Smooth muscle cell (in vitro differentiated cells): Measurements from ENCODE around the gene HLCS. TPM values are rescaled to one million over a fixed set of nuclear protein-coding genes. Genes with fewer than 3 reads are reported as not detected.

ENCODE experiments used
- DNase-seq: peaks from one replicate; lab custom pipeline; 2025; ENCODE audit not compliant: unreplicated experiment; lab: John Stamatoyannopoulos, UW
- H2AFZ ChIP-seq: fragments of 200-600 bp; sonication (generic); 2 replicates; pipeline ENCODE4 v1.6.0; 2016; ENCODE audit warnings: antibody characterized with exemption, low read depth, mild to moderate bottlenecking
- H3F3A ChIP-seq: fragments of 200-600 bp; sonication (generic); 2 replicates; pipeline ENCODE4 v1.6.0; 2017; ENCODE audit warnings: antibody characterized with exemption, low read depth
- H3K27ac ChIP-seq: fragments of 200-600 bp; sonication (generic); 2 replicates; pipeline ENCODE4 v1.5.1; 2016; ENCODE audit warnings: low read depth, mild to moderate bottlenecking
- H3K27me3 ChIP-seq: fragments of 200-600 bp; sonication (generic); 2 replicates; pipeline ENCODE4 v1.6.1; 2016; ENCODE audit warnings: low read depth, mild to moderate bottlenecking
- H3K36me3 ChIP-seq: fragments of 200-600 bp; sonication (generic); 2 replicates; pipeline ENCODE4 v1.5.1; 2016; ENCODE audit warnings: low read depth
- H3K4me1 ChIP-seq: fragments of 200-600 bp; sonication (generic); 2 replicates; pipeline ENCODE4 v1.5.1; 2016; ENCODE audit warnings: low read depth
- H3K4me2 ChIP-seq: fragments of 200-600 bp; sonication (generic); 2 replicates; pipeline ENCODE4 v1.6.0; 2016; ENCODE audit warnings: mild to moderate bottlenecking
- H3K4me3 ChIP-seq: fragments of 200-600 bp; sonication (generic); 2 replicates; pipeline ENCODE4 v1.5.1; 2016; ENCODE audit warnings: mild to moderate bottlenecking
- H3K79me2 ChIP-seq: fragments of 200-600 bp; sonication (generic); 2 replicates; pipeline ENCODE4 v1.6.0; 2016; ENCODE audit warnings: low read depth, mild to moderate bottlenecking
- H3K9ac ChIP-seq: fragments of 200-600 bp; sonication (generic); 2 replicates; pipeline ENCODE4 v1.6.0; 2016; ENCODE audit warnings: low read depth
- H3K9me3 ChIP-seq: fragments of 200-600 bp; sonication (generic); replicated peaks from 2 replicates; pipeline ENCODE4 v1.5.1; 2016; ENCODE audit warnings: low read depth
- H4K20me1 ChIP-seq: fragments of 200-600 bp; sonication (generic); 2 replicates; pipeline ENCODE4 v1.6.0; 2016; ENCODE audit warnings: low read depth
- CTCF ChIP-seq: fragments of 200-600 bp; sonication (generic); IDR thresholded peaks from 2 replicates; pipeline ENCODE4 v1.5.1; 2017; ENCODE audit warnings: borderline replicate concordance, mild to moderate bottlenecking, antibody characterized with exemption; ENCODE audit not compliant: insufficient read depth, poor library complexity, severe bottlenecking
- whole genome bisulfite sequencing: methylation state at CpG from one replicate; pipeline ENCODE4 v1.1.7; 2016; ENCODE audit warnings: low lambda C conversion rate; 5-methylcytosine and 5-hydroxymethylcytosine counted together
- polyA plus RNA-seq: library from polyadenylated mRNA; unstranded; fragments of >200 nt; fragmentation: Nextera tagmentation; extraction: Ambion mirVana; gene quantifications from 2 replicates; pipeline ENCODE4 v1.2.1, GENCODE V29; 2016
- total RNA-seq: library from RNA; depleted of rRNA; stranded (reverse); fragments of >200 nt; gene quantifications from 2 replicates; pipeline ENCODE4 v1.2.3, GENCODE V29; 2014

HLCS gene
- total and polyA plus RNA-seq, 2 experiments from 2014 or later, result 7.5 to 20.6 TPM

- Histone ChIP-seq H3K4me1 (peaks cover 4% of the 10 kb centered on the region), H4K20me1 (no peaks in the 10 kb centered on the region), H3K36me3 (no peaks in the 10 kb centered on the region), H3K27ac (no peak overlapping the region), H3F3A (peaks cover 3% of the 10 kb centered on the region), H3K27me3 (peaks cover 9% of the 10 kb centered on the region), H3K9ac (no peak overlapping the region), H3K9me3 (no peaks in the 10 kb centered on the region), H3K4me2 (no peak overlapping the region), H3K79me2 (no peaks in the 10 kb centered on the region), H2AFZ (no peak overlapping the region), H3K4me3 (no peak overlapping the region)
- 84% methylated on average over 9 of the region's 9 CpGs for WGBS
- no peak for TF ChIP-seq CTCF
- no peak for DNase-seq
These were observed 19.5 kb upstream of the HLCS start for GRCh38 chr21:36985751-36986594.

GRCh38 chr21:36981977-36982700 is 15.7 kb upstream of the HLCS start:
- no peak for DNase-seq
- no peaks in the 10 kb centered on the region for H3K9me3 ChIP-seq
- WGBS, result 77% methylated on average over 6 of the region's 6 CpGs
- H3K79me2 ChIP-seq, result no peaks in the 10 kb centered on the region
- no peak overlapping the region for H3K27ac ChIP-seq
- H4K20me1 ChIP-seq, result no peaks in the 10 kb centered on the region
- peaks cover 11% of the 10 kb centered on the region for H3K27me3 ChIP-seq
- H2AFZ ChIP-seq, result no peak overlapping the region
- H3K4me3 ChIP-seq, result no peak overlapping the region
- no peak overlapping the region for H3K9ac ChIP-seq
- no peaks in the 10 kb centered on the region for H3K36me3 ChIP-seq
- no peak overlapping the region for H3K4me2 ChIP-seq
- H3K4me1 ChIP-seq, result peaks cover 5% of the 10 kb centered on the region
- TF ChIP-seq CTCF, result no peak
- H3F3A ChIP-seq, result no peaks in the 10 kb centered on the region

- no peak for TF ChIP-seq CTCF
- DNase-seq, result no peak
- Histone ChIP-seq H3K27me3 (peaks cover 11% of the 10 kb centered on the region), H3F3A (no peaks in the 10 kb centered on the region), H3K36me3 (no peaks in the 10 kb centered on the region), H3K79me2 (no peaks in the 10 kb centered on the region), H4K20me1 (no peaks in the 10 kb centered on the region), H3K27ac (no peak overlapping the region), H3K9ac (no peak overlapping the region), H3K4me3 (peak overlapping the region; percentile 51), H3K4me2 (peak overlapping the region; percentile 88), H3K4me1 (peaks cover 6% of the 10 kb centered on the region), H2AFZ (peak overlapping the region; percentile 34), H3K9me3 (no peaks in the 10 kb centered on the region)
- WGBS, result 23% methylated on average over 2 of the region's 2 CpGs
These were observed 14.6 kb upstream of the HLCS start for GRCh38 chr21:36981049-36981391.
